OCI-LY7 (cell line): Measurements from ENCODE around the gene NXPH2. TPM values are rescaled to one million over a fixed set of nuclear protein-coding genes. Genes with fewer than 3 reads are reported as not detected.

ENCODE experiments used
- BruUV-seq: library from RNA; stranded (reverse); fragments of 400-500 nt; replicated peaks from 2 replicates; lab custom pipeline; 2021; lab: Mats Ljungman, UMichigan
- CTCF ChIA-PET: fragments of 300-600 bp; sonication (Branson Sonifier 250); formaldehyde crosslinking; loops from one replicate; lab custom pipeline; 2022; ENCODE audit warnings: antibody characterized with exemption; ENCODE audit not compliant: unreplicated experiment; lab: Charles Lee
- POLR2A ChIA-PET: fragments of 300-600 bp; sonication (Branson Sonifier 250); formaldehyde crosslinking; loops from one replicate; lab custom pipeline; 2022; ENCODE audit warnings: antibody characterized with exemption; lab: Charles Lee
- DNase-seq: peaks from one replicate; pipeline ENCODE4 v3.0.0-alpha.2; 2015; ENCODE audit warnings: low spot score
- H2AFZ ChIP-seq: fragments of 200-600 bp; sonication (generic), shearing (Covaris generic); 2 replicates; pipeline ENCODE4 v1.6.1; 2014; ENCODE audit warnings: mild to moderate bottlenecking, antibody characterized with exemption, low read length, moderate library complexity
- H3K27ac ChIP-seq: fragments of 200-600 bp; sonication (generic); 2 replicates; pipeline ENCODE4 v1.5.1; 2014; ENCODE audit warnings: mixed run types, low read depth, mild to moderate bottlenecking, moderate library complexity, low read length, inconsistent platforms; ENCODE audit not compliant: poor library complexity, severe bottlenecking
- H3K36me3 ChIP-seq: fragments of 200-600 bp; sonication (generic); 2 replicates; pipeline ENCODE4 v1.6.1; 2014; ENCODE audit warnings: mild to moderate bottlenecking, antibody characterized with exemption, low read length, moderate library complexity, mixed read lengths; ENCODE audit not compliant: insufficient read depth
- H3K4me1 ChIP-seq: fragments of 200-600 bp; sonication (generic); 2 replicates; pipeline ENCODE4 v1.5.1; 2014; ENCODE audit warnings: mild to moderate bottlenecking, low read length; ENCODE audit not compliant: insufficient read depth, poor library complexity, severe bottlenecking
- H3K4me2 ChIP-seq: fragments of 200-600 bp; sonication (generic); 2 replicates; pipeline ENCODE4 v1.6.1; 2014; ENCODE audit warnings: mild to moderate bottlenecking, low read length
- H3K4me3 ChIP-seq: fragments of 200-600 bp; sonication (generic); 2 replicates; pipeline ENCODE4 v1.5.1; 2014; ENCODE audit warnings: mild to moderate bottlenecking, low read depth, low read length; ENCODE audit not compliant: poor library complexity, severe bottlenecking
- H3K79me2 ChIP-seq: fragments of 200-600 bp; sonication (generic); 2 replicates; pipeline ENCODE4 v1.6.1; 2016; ENCODE audit warnings: low read depth, mild to moderate bottlenecking, low read length, moderate library complexity, mixed read lengths; ENCODE audit not compliant: insufficient read depth
- H3K9me2 ChIP-seq: fragments of 200-600 bp; sonication (generic); 2 replicates; pipeline ENCODE4 v1.6.1; 2016; ENCODE audit warnings: mild to moderate bottlenecking, low read length, mixed read lengths; ENCODE audit not compliant: insufficient read depth
- H3K9me3 ChIP-seq: fragments of 200-600 bp; sonication (generic); 2 replicates; pipeline ENCODE4 v1.6.1; 2014; ENCODE audit warnings: mild to moderate bottlenecking, mixed run types, low read length, mixed read lengths
- H4K20me1 ChIP-seq: fragments of 200-600 bp; sonication (generic); 2 replicates; pipeline ENCODE4 v1.6.1; 2014; ENCODE audit warnings: mild to moderate bottlenecking, antibody characterized with exemption, low read length, moderate library complexity, mixed read lengths; ENCODE audit not compliant: insufficient read depth
- CTCF ChIP-seq: fragments of 200-600 bp; sonication (generic); conservative IDR thresholded peaks from 2 replicates; pipeline ENCODE4 v1.5.1; 2014; ENCODE audit warnings: mild to moderate bottlenecking, antibody characterized with exemption, low read length, moderate library complexity, mixed read lengths
- EZH2phosphoT487 ChIP-seq: fragments of 200-600 bp; sonication (generic); IDR thresholded peaks from 2 replicates; pipeline ENCODE4 v1.6.1; 2018; ENCODE audit warnings: low read depth, borderline replicate concordance, mild to moderate bottlenecking, mixed run types, antibody characterized with exemption, low read length, moderate library complexity, mixed read lengths
- intact Hi-C: fragments of 100-400 bp; cut with micrococcal nuclease; formaldehyde crosslinking; loops from one replicate; pipeline ENCODE4 v1.10.0; 2022; ENCODE audit not compliant: unreplicated experiment
- total RNA-seq, 2 experiments: library from RNA; depleted of rRNA in 1 of 2; stranded (reverse); fragments of >200 nt in 1 of 2; shearing (Covaris generic) in 1 of 2; gene quantifications; 2 replicates each; pipeline ENCODE4 v1.2.3, GENCODE V29; 2014 to 2022

NXPH2 gene
- total RNA-seq, 2 experiments from 2014 or later = not detected

DNA sequence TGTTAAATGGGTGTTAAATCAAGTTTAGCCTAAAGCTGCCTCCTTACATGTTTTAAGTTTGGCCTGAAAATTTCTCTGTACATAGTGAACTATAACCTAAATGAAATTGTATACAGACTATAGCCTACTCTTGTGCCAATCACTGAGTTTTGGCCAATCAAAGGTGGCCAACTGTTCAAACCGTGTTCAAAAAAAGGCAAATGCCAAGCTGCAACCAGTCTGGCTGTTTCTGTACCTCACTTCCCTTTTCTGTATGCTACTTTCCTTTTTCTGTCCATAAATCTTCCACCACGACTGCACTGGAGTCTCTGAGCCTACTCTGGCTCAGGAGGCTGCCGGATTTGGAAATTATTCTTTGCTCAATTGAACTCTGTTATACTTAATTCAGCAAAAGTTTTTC is 157.6 kb downstream of the NXPH2 start:
- ChIA-PET POLR2A (interaction anchor here (0.7 kb wide), 1 partner anchor 697 kb away, joined by 3 read pairs; no protein-coding TSS in a partner anchor), CTCF (no interaction called here)
- no peaks in the 10 kb centered on the region for H4K20me1 ChIP-seq
- DNase-seq = no peak
- no peaks in the 10 kb centered on the region for H3K9me2 ChIP-seq
- no peak for TF ChIP-seq EZH2phosphoT487
- TF ChIP-seq CTCF = no peak
- H3K4me3 ChIP-seq = no peak overlapping the region
- no peak overlapping the region for H3K4me2 ChIP-seq
- H3K9me3 ChIP-seq = no peaks in the 10 kb centered on the region
- no peak overlapping the region for H3K27ac ChIP-seq
- intact Hi-C loops = no loop called here
- no TSS peak for BruUV-seq
- H3K4me1 ChIP-seq = no peaks in the 10 kb centered on the region
- H2AFZ ChIP-seq = no peak overlapping the region
- H3K36me3 ChIP-seq = no peaks in the 10 kb centered on the region
- H3K79me2 ChIP-seq = no peaks in the 10 kb centered on the region

GRCh38 chr2:138621139-138621538 is 159.1 kb downstream of the NXPH2 start:
- H3K27ac ChIP-seq = no peak overlapping the region
- CTCF ChIA-PET = no interaction called here
- H3K4me1 ChIP-seq = no peaks in the 10 kb centered on the region
- BruUV-seq = no TSS peak
- TF ChIP-seq EZH2phosphoT487 = no peak
- peak; percentile 25; the same call in 1 of the 2 replicates for TF ChIP-seq CTCF
- H3K4me3 ChIP-seq = no peak overlapping the region
- no peak for DNase-seq
- H3K36me3 ChIP-seq = no peaks in the 10 kb centered on the region
- H2AFZ ChIP-seq = no peak overlapping the region
- H3K4me2 ChIP-seq = no peak overlapping the region
- intact Hi-C loops = no loop called here
- no peaks in the 10 kb centered on the region for H3K9me2 ChIP-seq
- H3K9me3 ChIP-seq = no peaks in the 10 kb centered on the region
- POLR2A ChIA-PET = no interaction called here
- no peaks in the 10 kb centered on the region for H3K79me2 ChIP-seq
- no peaks in the 10 kb centered on the region for H4K20me1 ChIP-seq

DNA sequence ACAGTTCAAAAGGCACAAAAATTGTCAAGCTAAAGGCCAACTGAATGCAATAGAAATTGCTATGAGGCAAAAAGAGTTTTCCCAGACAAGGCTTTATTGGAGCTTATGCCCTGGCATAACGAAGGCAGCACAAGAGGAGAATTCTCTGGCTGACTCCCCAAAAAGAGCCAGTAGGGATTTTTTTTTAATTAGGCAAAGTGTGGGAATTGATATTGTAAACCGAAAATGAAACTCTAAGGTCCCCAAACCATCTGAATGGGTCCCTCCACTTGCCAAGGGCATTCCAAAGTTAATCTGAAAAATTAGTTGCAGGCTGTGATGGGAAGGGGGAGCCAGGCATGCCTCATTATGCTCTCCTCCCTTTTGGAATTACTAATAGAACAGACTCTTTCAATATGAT is 159.8 kb downstream of the NXPH2 start:
- no peak overlapping the region for H2AFZ ChIP-seq
- CTCF ChIA-PET = no interaction called here
- H3K36me3 ChIP-seq = no peaks in the 10 kb centered on the region
- POLR2A ChIA-PET = interaction anchor here (0.5 to 0.6 kb wide), 2 partner anchors 14 to 23 kb away, joined by 3 read pairs; no protein-coding TSS in a partner anchor
- no peaks in the 10 kb centered on the region for H3K9me3 ChIP-seq
- H3K4me2 ChIP-seq = no peak overlapping the region
- intact Hi-C loops = no loop called here
- no peaks in the 10 kb centered on the region for H3K79me2 ChIP-seq
- BruUV-seq = no TSS peak
- no peaks in the 10 kb centered on the region for H3K9me2 ChIP-seq
- no peaks in the 10 kb centered on the region for H3K4me1 ChIP-seq
- H3K4me3 ChIP-seq = no peak overlapping the region
- H3K27ac ChIP-seq = no peak overlapping the region
- TF ChIP-seq EZH2phosphoT487 (no peak), CTCF (no peak)
- H4K20me1 ChIP-seq = no peaks in the 10 kb centered on the region
- DNase-seq = no peak
